CD1c-positive myeloid dendritic cell (primary cell): Measurements from ENCODE around the gene PRDX6.
"Not testable (repeated sequence)": the region's sequence is repeated elsewhere in the genome, so short reads cannot be mapped to it uniquely, and the experiment has no call there.

Experiments
- DNase-seq: peaks from one replicate; pipeline ENCODE4 v3.0.0-alpha.2; 2016; ENCODE audit errors: extremely low spot score

PRDX6 gene, protein sequence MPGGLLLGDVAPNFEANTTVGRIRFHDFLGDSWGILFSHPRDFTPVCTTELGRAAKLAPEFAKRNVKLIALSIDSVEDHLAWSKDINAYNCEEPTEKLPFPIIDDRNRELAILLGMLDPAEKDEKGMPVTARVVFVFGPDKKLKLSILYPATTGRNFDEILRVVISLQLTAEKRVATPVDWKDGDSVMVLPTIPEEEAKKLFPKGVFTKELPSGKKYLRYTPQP

DNA sequence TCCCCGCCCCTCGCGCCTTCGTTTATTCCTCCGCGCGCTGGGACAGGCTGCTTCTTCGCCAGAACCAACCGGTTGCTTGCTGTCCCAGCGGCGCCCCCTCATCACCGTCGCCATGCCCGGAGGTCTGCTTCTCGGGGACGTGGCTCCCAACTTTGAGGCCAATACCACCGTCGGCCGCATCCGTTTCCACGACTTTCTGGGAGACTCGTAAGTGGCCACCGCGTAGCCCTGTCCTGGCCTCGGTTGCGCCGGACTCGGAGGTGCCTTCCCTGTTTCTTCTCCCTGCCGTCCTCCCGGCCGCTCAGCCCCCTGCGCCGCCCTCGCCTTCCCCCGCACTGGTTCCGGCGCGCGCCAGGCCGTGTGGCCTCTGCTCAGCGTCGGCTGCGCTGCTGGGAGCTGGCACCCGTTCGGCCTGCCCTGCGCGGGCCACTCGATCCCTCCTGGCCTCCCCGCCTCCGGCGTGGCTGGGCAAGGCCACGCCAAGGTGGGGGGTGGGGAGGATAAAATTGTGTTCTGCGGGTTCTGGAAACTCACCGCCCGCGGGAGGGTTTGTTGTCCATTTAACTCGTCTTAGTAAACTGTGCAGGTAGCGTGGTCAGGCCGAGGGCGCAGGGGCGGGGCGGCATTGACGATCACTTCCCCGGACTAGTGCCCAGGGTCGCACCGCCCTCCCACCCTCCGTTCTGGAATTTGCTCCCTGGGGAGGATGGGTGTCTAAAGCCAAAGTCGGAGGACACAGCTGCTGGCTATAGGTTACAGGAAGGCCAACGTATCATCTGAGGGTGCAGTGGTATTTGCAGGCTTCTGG is at the start of gene PRDX6:
Gene PRDX6 (plus strand): TSS at position 50 of the 808 bp plus-strand sequence. CDS start 63 bp downstream, at position 113.
- no peak for DNase-seq

DNA sequence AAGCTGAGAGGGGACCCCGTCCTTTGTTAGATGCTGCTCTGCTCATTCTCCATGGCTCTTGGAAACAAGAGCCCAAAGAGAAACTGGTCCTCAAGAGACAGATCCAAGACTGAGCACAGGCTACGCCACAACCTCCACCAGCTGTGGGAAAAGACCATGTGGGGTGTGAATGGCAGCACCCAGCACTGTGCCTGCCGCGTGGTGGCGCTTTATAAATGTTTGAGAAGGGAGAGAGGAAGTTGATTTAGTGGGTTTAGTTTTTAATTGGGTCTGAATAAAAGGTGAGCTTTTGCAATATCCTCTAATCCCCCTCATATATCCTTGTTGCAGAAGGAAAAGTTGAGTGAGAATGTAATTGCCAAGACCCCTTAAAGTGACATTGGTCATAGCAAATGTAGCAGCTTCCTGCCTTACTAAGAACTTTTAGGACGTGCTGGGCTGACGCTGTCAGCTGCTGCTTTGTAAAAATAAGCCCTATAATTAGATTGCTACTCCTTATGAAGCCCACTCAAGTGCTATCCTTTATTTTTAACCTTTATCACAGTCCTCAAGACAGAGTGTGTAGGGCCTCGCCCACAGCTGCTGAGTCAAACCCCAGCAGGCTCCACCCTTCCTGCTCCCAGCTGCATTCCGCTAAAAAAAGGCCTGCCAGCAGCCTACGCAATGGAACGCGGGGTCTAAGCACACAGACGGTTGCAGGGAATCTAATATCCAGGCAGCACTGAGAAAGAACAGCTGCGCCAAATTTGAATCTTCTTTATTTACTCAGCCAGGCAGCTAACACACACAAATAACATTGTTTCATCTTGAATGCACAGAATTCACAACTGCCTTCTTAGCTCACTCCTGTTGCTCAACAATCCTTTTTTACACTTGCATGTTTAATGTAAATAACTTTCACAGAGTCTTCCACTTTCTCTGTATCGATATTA is 47.4 kb upstream of the PRDX6 start:
- DNase-seq: peak; percentile 85

DNA sequence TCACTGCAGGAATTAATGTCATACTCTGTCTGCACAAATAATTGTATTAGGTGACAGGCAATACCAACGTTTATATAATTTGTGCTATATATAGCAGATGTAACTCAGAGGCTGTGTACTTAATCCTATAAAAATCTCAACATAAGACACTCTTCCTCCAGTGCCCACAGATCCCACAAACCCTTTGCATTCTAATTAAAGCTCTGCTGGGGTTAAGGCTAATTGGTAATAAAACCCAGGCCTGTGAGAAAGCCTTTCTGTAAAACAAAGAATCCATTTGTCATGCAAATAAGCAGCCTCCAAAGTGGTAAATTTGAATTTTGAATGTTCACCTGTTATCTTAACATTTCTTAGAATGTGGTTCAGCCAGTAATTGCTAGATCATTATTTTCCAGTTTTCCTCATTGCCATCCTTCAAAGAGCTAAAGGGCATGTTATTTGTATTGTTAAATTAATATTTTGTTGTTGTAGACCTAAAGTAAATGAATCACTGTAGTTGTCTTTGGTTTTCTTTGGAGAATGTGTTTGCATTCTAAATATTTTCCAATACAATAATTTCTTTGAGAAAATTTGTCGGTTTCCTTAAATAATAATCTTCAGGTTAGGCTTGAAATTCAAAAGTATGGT is 46.3 kb upstream of the PRDX6 start:
- no peak for DNase-seq

DNA sequence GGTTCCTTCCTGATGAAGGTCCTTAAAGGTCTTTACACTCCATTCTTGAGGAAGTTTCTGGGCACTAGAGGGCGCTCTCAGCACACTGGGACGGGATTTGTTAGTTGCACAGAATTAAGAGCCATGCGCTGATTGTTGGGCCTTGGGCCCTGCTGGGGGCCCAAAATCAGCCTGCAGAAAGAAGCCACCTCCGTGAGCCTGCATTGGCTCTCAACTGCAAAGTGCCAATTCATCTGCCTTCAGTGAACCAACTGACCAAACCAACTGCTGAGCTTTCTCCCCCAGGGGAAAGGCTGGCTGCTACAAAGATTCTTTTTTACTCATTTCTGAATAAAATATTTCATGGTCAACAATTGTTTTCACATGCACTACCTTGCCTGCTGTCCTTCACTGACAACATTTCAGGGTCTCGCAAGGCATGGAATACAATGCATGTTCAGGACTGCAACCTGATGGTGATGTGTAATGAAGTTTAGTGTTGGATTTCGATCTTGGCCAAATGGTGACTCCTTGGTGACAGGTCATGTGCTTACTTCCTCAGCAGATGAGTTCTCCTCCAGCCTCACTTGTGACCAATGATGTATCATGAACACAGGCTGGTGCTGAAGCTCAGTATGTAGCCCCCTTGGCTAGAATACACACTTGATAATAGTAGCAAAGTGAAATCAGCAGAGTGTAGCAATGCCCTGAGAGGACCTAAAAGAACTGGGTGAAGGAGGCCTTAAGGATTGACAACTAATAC is 45.7 kb upstream of the PRDX6 start:
- peak; percentile 95 for DNase-seq

DNA sequence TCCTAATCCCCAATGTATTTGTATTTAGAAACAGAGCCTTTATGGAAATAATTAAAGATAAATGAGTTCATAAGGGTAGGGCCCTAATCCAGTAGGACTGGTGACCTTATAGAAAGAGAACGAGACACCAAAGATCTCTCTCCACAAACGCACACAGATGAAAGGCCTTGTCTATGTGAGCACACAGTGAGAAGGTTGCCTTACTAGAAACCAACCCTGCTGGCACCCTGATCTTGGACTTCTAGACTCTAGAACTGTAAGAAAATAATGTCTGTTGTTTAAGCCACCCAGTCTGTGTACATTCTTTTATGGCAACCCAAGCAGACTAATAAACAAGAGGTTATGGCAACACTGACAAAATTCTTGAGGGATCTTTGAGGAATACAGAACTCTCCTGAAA is 44.8 kb upstream of the PRDX6 start:
- no peak for DNase-seq

DNA sequence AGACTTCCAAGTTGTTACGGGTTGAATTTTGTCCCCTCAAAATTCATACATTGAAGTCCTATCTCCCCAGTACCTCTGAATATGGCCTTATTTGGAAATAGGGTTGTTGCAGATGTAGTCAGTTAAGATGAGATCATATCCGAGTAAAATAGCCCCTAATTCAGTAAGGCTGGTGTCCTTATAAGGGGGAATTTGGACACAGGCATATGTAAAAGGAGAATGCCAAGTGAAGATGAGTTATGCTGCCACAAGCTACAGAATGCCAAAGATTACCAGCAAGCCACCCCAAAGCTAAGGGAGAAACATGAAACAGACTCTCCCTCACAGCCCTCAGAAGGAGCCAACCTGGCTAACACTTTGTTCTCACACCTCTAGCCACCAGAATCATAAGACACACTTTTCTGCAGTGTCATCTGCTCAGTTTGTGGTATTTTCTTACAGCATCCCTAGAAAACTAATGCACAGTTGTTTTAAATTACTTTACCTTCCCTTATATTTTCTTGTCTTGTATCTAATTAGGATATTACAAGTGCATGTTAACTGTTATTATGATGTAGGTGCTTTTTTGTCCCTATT is 43.3 kb upstream of the PRDX6 start:
- no peak for DNase-seq

DNA sequence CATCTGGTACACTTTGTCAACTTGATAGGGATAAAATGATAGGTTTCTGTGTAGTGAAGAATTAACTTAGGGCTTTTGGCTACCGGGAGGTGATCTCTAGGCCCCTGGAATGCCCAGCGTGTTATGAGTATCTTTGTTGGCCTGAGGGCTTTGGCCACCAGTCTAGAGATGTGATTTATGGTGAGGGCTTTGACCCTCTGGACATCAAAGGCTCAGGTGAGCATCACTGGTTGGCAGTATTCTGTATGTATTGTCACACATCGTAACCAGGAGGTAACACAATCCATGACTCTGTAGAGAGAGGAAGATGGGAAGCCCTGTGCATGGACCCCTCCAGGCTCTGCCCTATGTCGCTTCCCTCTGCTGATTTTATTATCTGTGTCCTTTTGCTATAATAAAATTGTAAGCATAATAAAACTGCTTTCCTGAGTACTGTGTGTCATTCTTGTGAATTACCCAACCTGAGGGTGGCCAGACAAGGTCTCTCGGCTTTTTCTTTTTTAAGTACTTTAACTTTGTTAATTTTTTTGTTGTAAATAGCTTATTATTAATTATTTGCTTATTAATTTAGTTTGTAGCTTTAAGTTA is 40.2 kb upstream of the PRDX6 start:
- no peak for DNase-seq

DNA sequence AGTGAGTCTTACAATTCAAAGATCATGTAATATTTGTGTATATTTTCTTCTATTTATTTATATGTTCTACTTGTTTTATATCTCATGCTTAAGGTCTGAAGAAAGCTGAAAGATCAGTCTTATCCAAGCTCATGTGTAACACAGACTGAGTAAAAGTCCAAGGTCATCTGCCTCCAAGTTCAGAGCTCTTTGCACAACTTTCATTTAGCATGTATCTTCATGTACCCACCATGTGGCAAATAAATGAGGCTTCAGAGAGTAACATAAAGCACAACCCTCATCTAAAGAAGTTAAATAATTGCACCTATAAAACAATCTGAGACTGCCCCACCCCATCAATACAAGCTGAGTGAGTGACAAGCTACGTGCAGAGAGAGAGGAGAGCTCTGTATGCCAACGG is 38.5 kb upstream of the PRDX6 start:
- no peak for DNase-seq

DNA sequence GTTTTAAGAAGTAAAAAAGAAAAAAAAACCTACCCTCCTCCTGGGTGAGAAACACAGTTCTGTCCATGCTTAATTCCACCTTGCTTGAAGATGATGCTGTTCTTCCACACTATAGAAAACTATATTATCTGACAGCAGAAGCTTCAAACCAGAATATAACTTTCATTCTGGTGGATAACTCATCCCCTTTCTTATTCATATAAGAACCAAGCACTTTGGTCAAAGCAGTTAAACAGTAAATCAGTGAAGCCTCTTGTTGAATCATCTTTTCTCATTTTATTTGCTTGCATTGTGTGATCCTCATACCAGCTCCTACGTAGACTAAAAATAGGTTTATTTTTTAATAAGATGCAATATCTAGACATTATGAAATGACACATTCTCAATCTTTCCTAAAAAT is 36.7 kb upstream of the PRDX6 start:
- no peak for DNase-seq

DNA sequence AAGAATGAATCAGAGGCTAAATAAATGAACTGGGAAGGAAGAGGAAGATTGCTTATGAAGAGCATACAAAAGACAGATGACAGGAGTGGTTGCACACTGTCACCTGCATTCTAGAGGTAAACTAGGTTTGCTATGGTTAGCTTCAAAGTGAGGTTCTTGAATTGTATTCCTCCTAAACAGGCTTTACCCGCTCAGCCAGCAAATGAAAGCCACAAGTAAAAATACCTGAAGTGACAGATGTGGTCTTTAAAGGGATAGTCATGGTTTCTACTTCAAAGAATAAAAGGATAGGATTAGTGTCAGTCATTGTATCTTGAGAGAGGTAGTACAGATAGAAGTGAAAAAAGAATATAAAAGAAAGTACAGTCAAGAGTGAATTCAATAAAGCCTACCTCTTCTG is 32.4 kb upstream of the PRDX6 start:
- no peak for DNase-seq

DNA sequence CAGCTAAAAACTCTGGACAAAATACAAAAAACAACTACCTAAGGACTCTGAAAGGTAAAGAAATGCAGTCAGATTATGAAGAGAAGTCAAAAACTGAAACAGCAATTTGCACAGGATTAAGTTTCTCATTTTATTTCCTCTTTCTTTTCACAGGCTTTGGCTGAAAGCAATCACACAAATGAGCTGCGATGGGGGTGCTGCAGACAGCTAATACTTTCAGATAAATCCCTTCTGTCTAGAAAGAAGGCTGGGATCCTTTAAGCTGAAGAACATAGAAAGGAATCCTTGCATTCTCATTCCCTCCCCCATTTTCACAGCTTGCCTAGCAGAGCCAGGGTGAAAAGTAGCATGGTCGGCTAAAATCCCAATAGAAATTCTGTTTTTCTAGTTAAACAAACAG is 32.0 kb upstream of the PRDX6 start:
- DNase-seq: no peak

DNA sequence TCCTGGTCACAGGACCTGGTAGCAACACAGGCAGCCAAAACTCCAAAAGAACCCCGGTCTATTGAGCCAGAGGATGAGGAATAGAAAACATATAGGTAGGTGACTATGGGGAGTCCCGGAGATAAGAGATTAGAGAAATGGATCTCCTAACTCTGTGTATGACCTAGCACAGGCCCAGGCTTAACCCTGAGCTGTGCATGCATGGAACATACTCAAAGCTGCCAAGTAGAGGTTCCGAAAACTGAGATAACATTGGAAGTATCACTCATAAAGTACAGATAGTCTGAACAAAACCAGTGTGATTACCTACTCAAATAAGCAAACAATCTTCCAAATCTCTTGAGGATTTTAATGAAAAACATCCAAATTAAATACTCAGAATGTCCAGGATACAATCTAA is 31.5 kb upstream of the PRDX6 start:
- DNase-seq: no peak

DNA sequence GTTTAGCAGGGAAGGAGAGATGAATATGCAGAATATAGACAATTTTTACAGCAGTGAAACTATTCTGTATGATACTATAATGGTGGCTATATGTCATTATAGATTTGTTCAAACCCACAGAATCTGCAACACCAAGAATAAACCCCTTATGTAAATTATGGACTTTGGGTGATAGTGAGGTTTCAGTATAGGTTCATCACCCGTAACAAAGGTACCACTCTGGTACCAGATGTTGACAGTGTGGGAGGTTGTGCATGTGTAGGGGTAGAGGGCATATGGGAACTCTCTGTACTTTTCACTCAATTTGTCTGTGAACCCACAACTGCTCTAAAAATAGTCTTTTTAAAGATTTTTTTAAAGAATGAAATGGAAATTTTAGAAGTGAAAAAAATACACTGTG is 29.9 kb upstream of the PRDX6 start:
- no peak for DNase-seq

DNA sequence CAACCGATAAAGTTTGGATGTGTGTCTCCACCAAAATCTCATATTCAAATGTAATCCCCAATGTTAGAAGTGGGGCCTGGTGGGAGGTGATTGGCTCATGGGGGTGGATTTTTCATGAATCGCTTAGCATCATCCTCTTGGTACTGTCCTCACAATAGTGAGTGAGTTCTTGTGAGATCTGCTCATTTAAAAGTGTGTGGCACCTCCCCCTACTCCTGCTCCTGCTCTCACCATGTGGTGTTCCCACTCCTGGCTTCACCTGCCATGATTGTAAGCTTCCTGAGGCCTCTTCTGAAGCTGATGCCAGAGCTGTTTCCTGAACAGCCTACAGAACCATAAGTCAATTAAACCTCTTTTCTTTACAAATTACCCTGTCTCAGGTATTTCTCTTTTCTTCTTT is 28.2 kb upstream of the PRDX6 start:
- no peak for DNase-seq

DNA sequence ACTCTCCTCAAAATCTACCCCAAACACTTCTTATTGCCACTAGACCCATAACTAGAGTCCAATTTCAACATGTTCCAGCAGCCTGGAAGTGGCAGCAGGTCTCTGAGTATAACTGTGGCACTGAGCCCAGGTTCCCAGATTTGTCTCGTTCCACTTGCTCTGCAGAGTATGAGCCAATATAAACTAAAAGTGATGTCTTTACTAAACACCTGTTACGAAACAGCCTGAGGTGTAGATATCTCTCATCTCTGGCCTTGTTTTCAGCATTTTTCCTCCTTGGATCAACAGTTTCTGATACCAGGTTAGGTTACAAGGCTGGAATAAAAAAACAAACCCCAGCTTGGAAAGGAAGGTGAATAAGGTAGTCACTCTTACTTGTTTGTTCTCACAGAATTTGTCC is 25.2 kb upstream of the PRDX6 start:
- no peak for DNase-seq

DNA sequence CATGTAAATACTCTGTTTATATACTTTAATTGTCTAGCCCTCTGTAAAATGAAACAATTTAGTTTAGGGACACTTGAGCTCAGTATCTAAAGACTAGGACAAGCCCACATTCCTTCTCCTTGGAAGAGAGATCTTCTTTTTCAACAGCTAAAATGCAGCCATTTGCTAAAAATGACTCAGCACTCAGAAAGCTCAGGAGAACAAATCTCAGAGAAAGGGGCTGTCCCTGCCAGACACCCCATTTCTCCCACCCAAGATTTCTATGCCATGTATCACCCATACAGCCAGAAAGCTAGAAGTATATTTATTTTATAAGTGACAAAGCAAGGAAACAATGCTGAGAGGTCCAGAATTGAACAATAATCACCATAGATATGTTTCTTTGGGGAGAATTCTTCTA is 23.2 kb upstream of the PRDX6 start:
- DNase-seq: no peak

DNA sequence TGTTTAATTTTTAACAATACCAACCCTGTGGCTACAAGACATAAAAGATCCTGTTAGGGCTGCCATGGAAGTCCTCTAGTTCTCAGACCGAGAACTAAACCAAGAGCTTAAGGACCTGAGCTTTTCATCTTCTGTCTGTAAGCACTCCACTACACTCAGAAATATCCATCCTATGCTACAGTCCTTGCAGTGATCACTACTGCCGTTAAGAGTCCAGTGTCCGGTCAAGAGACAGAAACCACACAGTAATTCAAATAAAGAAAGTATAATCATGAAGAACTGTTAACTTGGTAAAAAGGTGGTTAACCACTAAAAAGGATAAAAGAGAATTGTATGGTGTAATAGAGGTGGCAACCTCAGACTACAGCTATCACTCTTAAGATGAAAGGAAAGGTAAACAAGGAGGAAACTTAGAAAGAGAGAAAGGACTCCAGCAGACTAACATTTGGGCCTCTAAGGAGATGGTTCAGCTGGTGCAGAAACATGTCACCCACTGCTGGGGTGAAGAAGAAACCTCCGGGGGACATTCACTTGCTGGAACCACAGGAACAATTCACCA is 22.1 kb upstream of the PRDX6 start:
- no peak for DNase-seq

DNA sequence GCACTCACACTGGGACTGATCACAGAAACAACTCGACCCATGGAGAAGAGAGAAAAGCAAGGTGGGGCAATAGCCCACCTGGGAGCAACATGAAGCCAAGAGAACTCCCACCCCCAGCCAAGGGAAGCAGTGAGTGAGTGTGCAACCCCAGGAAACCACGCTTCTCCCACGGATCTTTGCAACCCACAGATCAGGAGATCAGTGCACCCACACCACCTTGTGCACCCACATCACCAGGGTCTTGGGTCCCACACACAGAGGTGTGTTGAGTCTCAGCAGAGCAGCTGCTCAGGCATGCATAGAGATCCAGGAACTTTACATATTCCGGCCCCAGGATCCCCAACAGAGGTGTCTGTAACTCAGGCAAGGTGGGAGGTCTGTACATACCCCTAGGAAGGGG is 17.2 kb upstream of the PRDX6 start:
- no peak for DNase-seq

DNA sequence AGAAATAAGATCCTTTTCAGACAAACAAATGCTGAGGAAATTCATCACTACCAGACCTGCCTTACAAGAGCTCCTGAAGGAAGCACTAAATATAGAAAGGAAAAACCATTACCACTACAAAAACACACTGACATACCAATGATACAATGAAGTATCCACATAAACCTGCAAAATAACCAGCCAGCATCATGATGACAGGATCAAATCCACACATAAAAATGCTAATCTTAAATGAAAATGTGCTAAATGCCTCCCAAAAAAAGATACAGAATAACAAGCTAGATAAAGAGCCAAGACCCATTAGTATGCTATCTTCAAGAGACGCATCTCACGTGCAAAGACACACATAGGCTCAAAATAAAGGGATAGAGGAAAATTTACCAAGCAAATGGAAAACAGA is 14.5 kb upstream of the PRDX6 start:
- DNase-seq: not testable (repeated sequence)

DNA sequence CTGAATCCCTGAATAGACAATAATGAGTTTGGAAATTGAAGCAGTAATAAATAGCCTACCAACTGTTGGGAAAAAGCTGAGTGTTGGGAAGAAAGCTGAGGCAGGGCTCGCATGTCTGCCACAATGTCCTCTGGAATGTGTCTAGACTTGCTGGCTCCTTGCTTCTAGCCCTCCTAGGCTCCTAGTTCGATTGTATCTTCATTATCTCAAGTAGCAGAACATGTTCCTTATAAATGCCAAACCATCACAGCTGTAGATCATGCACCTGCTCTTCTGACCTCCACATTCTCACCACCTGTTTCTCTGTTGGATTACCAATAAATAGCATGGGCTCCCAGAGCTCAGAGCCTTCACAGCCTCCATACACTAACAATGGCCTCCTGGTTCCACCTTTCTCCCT is 12.9 kb upstream of the PRDX6 start:
- DNase-seq: not testable (repeated sequence)
